Middle frontal gyrus (tissue), 1 donor: Measurements from ENCODE around the gene DRAP1.
"Not testable (repeated sequence)": the region's sequence is repeated elsewhere in the genome, so short reads cannot be mapped to it uniquely, and the experiment has no call there.

Experiments
- DNase-seq: peaks from one replicate; pipeline ENCODE4 v3.0.0-alpha.2; 2015; ENCODE audit warnings: low spot score; ENCODE audit errors: extremely low spot score

The DRAP1 gene

GRCh38 chr11:65886826-65887722 lies 32.2 kb upstream of the DRAP1 start:
- DNase-seq: no peak

DNA sequence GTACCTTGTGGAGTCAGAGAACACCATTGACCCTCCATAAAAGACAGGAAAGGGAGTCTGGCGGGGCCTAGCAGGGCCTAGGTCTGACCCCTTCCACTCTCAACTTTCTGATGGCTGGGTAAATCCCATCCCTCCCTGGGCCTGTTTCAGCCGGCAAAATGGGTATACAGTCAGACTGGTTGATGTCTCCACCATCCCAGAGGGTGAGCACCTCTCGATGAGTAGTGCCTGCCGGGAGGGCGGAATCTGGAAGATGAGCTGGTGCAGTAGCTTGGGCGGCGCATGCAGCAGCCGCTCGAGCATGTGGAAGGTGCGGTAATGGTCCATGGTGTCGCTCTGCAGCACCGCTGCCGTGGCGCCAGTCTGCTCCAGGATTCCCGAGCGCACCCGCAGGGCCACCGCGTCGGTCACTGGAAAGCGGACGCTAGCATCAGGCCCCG lies 31.5 kb upstream of the DRAP1 start:
- DNase-seq: no peak

GRCh38 chr11:65888163-65888814 lies 30.9 kb upstream of the DRAP1 start, which contains the start of gene FIBP:
FIBP (minus strand) TSS chr11:65888471; CDS start chr11:65888418, 53 bp downstream.
- peak; percentile 94 for DNase-seq

DNA sequence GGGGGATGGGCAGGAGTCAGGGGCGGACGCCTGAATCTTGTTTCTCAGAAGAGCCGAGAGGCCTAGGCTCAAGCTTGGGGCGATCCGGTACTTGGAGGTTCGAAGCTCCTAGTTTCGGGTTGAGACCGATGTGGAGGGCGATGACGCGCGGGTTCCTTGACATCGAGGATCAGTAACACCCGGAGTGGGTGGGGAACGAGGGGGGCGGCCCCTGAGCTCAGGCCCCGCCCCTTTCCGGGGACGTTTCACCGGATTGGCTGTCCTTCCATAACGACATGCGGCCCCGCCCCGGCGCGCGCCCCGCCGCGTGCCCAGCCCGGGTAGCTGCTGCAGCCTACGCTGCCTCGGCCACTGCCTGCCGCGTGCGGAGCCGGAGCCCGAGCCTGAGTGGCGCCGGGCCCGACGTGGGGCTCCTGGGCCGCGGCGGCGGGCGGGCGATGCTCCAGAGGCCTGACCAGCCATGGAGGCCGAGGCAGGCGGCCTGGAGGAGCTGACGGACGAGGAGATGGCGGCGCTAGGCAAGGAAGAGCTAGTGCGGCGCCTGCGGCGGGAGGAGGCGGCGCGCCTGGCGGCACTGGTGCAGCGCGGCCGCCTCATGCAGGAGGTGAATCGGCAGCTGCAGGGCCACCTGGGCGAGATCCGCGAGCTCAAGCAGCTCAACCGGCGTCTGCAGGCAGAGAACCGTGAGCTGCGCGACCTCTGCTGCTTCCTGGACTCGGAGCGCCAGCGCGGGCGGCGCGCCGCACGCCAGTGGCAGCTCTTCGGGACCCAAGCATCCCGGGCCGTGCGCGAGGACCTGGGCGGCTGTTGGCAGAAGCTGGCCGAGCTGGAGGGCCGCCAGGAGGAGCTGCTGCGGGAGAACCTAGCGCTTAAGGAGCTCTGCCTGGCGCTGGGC lies 28.7 kb upstream of the DRAP1 start, which contains the start of gene CCDC85B:
Gene CCDC85B (plus strand): TSS at position 350 of the 895 bp plus-strand sequence. CDS start 111 bp downstream, at position 461.
- peak; percentile 97 for DNase-seq

DNA sequence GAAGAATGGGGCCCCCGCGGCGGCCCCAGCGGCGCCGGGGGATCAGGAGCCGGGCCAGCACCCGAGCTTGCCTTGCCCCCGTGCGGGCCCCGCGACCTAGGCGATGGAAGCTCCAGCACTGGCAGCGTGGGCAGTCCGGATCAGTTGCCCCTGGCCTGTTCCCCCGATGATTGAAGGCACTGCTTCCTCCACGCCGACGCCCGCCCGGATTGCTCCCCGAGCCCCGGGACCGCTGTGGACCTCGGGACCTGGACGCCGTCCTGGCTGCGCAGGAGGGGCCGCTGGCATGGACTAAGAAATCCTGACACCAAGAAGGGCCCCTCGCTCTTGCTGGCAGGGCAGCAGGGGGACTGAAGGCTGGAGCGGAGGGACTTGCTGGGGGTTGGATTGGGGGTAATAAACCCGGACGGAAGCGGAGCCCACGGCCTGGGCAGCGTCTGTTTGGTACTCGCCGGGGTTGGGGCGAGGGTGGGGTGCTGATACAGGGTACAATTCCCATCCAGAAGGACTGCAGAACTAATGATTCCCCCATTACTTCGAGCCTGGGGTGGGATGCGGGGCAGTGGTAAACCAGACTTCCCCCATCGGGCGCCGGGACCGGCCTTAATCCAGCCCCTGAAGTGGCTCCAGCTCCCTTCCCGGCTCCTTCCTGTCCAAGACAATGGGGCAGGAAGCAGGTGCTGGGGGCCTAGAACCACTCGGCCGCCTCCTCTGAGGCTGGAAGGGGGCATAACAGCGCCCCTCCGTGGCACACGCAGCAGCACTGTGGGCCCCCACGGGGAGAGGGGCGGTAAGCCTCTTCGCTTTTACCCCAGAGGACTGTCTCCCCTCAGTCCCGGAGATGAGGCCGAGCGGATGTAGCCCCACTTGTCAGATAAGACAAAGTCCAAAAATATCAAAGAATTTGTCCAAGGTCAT lies 27.7 kb upstream of the DRAP1 start:
- DNase-seq: no peak

GRCh38 chr11:65892137-65892540 lies 27.1 kb upstream of the DRAP1 start:
- DNase-seq: not testable (repeated sequence)

DNA sequence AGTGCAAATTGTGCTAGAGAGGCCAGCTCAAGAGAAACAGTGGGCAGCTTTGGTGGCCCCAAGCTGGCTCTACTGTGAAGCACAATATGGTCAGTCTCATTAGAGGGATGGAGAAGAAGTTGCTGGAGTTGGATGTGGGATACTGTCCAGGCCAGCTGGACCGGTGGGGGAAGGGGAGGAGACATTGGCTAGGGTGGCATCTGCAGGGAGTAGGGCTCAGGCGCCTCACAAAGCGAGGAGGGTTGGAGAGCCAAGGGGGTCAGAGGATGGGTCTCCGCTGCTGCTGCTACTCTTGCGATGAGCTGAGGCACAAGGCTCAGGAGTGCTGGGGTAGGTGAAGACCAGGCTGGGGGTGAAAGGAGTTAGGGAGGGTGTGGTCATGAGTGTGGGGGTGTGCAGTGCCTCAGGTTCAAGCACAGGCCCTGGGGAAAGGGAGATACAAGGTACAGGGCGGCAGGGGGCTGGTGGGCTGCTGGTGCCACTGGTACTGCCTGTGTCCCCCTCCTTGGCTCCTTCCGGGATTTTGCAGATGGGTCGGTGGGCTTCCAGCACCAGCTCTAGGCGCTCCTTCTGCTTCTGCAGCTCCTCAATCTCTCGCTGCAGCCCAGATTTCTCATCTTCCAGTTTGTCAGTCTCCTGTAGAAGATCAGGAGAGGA lies 26.4 kb upstream of the DRAP1 start:
- no peak for DNase-seq

GRCh38 chr11:65894034-65894591 lies 25.1 kb upstream of the DRAP1 start:
- DNase-seq: no peak

- no peak for DNase-seq
Measured at GRCh38 chr11:65895482-65895981, 23.7 kb upstream of the DRAP1 start.

DNA sequence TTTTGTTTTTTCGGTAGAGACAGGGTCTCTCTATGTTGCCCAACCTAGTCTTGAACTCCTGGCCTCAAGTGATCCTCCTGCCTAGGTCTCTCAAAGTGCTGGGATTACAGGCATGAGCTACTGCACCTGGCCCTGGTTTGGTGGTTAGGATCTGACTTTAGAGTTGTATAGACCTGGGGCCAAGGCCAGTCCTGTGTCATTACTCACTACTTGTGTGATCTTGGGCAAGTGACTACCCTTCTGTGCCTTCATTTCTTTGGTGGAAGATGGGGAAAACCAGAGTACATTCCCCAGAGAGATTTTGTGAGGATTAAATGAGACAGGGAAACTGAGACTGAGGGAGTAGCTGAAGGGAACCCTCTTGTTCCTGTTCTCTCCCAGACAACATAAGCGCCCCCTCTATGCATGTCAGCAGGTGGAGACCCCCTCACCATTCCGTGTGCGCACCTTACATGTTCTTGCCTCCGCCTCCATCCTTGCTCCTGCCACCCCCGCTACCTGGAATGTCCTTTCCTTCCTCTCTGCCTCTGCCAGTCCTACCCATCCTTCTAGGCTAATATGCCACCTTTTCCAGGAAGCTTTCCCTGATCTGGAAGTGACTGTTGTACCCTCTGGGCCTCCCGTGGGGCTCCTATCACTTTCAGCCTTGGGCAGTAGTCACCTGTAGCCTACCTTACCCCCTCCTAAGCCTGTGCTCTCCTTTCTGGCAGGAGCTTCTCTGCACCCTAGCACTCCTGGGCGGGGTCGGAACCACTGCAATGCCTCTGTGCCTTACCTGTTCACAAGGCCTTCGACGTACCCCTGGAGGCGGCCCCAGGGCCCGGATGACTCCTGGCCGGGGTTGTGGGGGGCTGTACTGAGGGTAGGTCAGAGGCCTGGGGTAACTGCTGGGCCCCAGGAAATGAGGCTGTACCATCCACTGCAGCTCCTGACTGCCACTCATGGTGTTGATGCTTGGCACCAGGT lies 22.9 kb upstream of the DRAP1 start:
- no peak for DNase-seq

GRCh38 chr11:65897020-65897471 lies 22.2 kb upstream of the DRAP1 start:
- DNase-seq: no peak

DNA sequence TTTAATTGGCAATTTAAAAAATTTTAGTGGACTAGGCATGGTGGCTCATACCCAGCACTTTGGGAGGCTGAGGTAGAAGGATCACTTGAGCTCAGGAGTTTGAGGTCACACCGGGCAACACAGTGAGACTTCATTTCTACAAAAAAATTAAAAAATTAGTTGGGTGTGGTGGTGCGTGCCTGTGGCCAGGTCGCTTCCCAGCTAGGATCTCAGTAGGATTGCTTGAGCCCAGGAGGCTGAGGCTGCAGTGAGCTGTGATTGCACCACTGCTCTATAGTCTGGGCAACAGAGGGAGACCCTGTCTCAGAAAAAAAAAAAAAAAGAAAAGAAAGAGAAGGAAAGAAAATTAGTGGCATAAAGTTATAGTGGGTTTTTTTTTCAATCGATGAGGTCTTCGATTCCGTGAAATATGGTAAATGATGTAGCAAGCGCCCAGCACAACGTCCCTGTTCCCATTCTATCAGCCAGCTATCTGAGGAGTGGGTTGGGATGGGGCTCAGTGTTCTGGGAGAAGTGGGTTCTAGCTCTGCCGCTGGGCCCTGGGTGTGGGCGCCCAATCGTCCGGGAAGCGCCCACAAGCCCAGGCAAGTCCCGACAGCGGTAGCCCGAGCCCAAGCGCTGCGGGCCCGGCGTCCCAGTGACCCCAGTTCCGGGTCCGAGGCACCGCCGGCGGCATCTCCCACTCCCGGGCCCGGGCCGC lies 20.4 kb upstream of the DRAP1 start:
- no peak for DNase-seq

- no peak for DNase-seq
Measured at GRCh38 chr11:65899356-65900124, 19.7 kb upstream of the DRAP1 start.

DNA sequence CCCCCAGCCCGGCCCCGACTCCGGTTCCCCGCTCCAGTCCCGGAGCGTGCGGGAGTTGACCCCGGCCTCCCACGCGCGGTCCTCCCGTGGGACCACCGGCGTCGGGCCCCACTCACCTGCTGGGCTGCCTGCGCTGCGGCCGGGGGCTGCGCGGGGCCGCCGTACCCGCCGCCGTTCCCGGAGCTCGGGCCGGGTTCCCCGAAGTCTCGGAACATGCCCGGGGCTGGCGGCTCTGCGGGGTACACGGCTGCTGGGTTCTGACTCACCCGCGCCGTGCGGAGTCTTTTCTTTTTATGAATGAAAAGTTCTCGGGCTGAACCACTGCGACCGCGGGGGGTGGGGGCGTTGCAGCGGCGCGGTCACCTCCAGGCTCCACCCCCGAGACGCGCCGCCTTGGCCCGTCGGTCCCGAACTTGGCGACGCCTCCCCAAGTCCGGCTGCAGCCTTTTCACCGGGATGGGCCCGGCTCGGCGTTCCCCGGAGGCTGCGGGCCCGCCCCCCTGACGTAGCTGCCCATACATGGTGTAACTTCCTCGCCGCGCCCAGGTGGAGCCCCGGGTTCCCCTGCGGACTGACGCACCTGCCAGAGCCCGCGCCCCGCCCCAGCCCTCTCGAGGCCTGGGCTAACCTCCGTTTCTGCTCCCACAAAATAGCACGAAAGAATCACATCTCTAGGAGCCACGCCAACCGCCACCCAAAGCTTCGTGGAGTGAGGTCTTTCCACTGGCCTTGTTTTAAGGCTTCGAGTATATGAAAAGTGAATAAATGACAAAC lies 18.9 kb upstream of the DRAP1 start, which contains the start of gene FOSL1:
Gene FOSL1 (minus strand): TSS at position 264 of the 774 bp plus-strand sequence. CDS start 49 bp downstream, at position 215.
- no peak for DNase-seq

DNA sequence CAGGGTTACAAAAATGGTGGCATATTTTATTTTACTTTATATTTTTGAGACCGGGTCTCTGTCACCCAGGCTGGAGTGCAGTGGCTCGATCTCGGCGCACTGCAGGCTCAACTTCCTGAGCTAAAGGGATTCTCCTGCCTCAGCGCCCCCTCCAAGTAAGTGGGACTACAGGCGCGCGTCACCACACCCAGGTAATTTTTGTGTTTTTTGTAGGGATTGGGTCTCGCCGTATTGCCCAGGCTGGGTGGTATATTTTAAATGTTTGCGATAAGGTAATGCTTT lies 18.4 kb upstream of the DRAP1 start:
- no peak for DNase-seq

DNA sequence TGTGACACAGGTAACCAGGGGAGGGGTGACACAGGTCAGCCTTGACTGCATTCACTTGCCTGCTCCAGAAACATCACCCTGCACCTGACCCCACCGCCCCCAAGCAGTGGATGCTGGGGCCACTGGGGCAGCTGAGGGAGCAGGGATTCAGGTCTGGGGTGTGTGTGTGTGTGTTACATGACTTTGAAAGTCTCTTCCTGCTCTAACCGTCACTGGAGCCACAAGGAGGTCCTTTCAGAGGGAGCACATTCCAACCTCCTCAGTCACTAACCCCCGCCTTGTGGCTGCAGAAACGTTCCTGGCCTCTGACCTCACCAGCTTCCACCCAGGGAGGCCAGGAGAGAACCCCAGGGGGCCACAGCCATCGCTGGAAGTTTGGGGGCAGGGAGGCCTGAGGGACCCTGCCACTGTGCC lies 16.2 kb upstream of the DRAP1 start:
- DNase-seq: no peak
